ENCODE results near the gene TMEM178B. TPM values are rescaled to one million over a fixed set of nuclear protein-coding genes. Genes with fewer than 3 reads are reported as not detected.

The TMEM178B gene
- total and polyA plus RNA-seq, 2 donors (not counting 1 experiment from before 2014, with no cell fraction given): 0.28 to 0.96 TPM

GRCh38 chr7:141268614-141269013 lies 194.8 kb downstream of the TMEM178B start:
- H3K79me2 ChIP-seq (ENCODE audit: control insufficient read depth, insufficient read depth, low read length): no peaks in the 10 kb centered on the region
- CTCF ChIA-PET: no interaction called here
- no peak overlapping the region for H3K4me3 Mint-ChIP-seq
- no peaks in the 10 kb centered on the region for H3K9me3 Mint-ChIP-seq (ENCODE audit: insufficient read depth)
- no peak overlapping the region for H3K9ac ChIP-seq (ENCODE audit: low read length)
- intact Hi-C loops (cut with micrococcal nuclease): no loop called here
- POLR2A ChIA-PET: no interaction called here
- no peak overlapping the region for H3K27ac Mint-ChIP-seq
- H3K9me3 ChIP-seq (ENCODE audit: control extremely low read depth in 1 of 3, control insufficient read depth in 2 of 3, insufficient read depth in 1 of 3, low read length in 2 of 3): no peaks in the 10 kb centered on the region
- no peaks in the 10 kb centered on the region for H3K4me1 Mint-ChIP-seq
- TF ChIP-seq EZH2 (IDR thresholded peaks at IDR 0.05; ENCODE audit: borderline replicate concordance, insufficient read depth, low read depth, low read length, poor library complexity, severe bottlenecking): no peak
- TF ChIP-seq CTCF (IDR thresholded peaks at IDR 0.05): no peak
- ATAC-seq (ENCODE audit: low read depth) (no peak), DNase-seq (no peak)
- no peaks in the 10 kb centered on the region for H4K20me1 ChIP-seq (ENCODE audit: control insufficient read depth, insufficient read depth, low read length, poor library complexity, severe bottlenecking)
- no peak overlapping the region for H2AFZ ChIP-seq (ENCODE audit: insufficient read depth, low read depth, low read length, poor library complexity, severe bottlenecking)
- no peak overlapping the region for H3K4me2 ChIP-seq (replicated peaks; ENCODE audit: low read depth, low read length, poor library complexity, severe bottlenecking)
- no peaks in the 10 kb centered on the region for H3K27me3 ChIP-seq (replicated peaks in 1 of 4; ENCODE audit: control extremely low read depth in 1 of 4, control insufficient read depth in 3 of 4, insufficient read depth in 4 of 4, low read length in 3 of 4)
- no peaks in the 10 kb centered on the region for H3K27me3 Mint-ChIP-seq
- no peaks in the 10 kb centered on the region for H3K36me3 ChIP-seq (replicated peaks in 1 of 2; ENCODE audit: control extremely low read depth in 1 of 2, control insufficient read depth in 1 of 2, extremely low read depth in 1 of 2, insufficient read depth in 2 of 2, low read length in 1 of 2)
- WGBS (ENCODE audit: insufficient coverage): 86% methylated on average over 2 of the region's 3 CpGs
- H3K4me1 ChIP-seq (ENCODE audit: control insufficient read depth in 2 of 2, insufficient read depth in 2 of 2, low read length in 2 of 2): no peaks in the 10 kb centered on the region
- no peak overlapping the region for H3K4me3 ChIP-seq (ENCODE audit: control extremely low read depth in 1 of 5, extremely low read depth in 1 of 5, insufficient read depth in 1 of 5, low read depth in 2 of 5, low read length in 4 of 5)
- H3K27ac ChIP-seq (ENCODE audit: low read length in 2 of 2): no peak overlapping the region

GRCh38 chr7:141271451-141271850 lies 197.6 kb downstream of the TMEM178B start:
- H3K9me3 Mint-ChIP-seq (ENCODE audit: insufficient read depth): no peaks in the 10 kb centered on the region
- intact Hi-C loops (cut with micrococcal nuclease): no loop called here

More at GRCh38 chr7:141271451-141271850, 197.6 kb downstream of the TMEM178B start:
- Histone ChIP-seq H3K79me2 (ENCODE audit: control insufficient read depth, insufficient read depth, low read length) (no peaks in the 10 kb centered on the region), H2AFZ (ENCODE audit: insufficient read depth, low read depth, low read length, poor library complexity, severe bottlenecking) (no peak overlapping the region), H3K4me1 (ENCODE audit: control insufficient read depth in 2 of 2, insufficient read depth in 2 of 2, low read length in 2 of 2) (no peaks in the 10 kb centered on the region), H4K20me1 (ENCODE audit: control insufficient read depth, insufficient read depth, low read length, poor library complexity, severe bottlenecking) (no peaks in the 10 kb centered on the region), H3K4me2 (replicated peaks; ENCODE audit: low read depth, low read length, poor library complexity, severe bottlenecking) (no peak overlapping the region), H3K9ac (ENCODE audit: low read length) (no peak overlapping the region), H3K27me3 (replicated peaks in 1 of 4; ENCODE audit: control extremely low read depth in 1 of 4, control insufficient read depth in 3 of 4, insufficient read depth in 4 of 4, low read length in 3 of 4) (no peaks in the 10 kb centered on the region), H3K27ac (ENCODE audit: low read length in 2 of 2) (no peak overlapping the region), H3K9me3 (ENCODE audit: control extremely low read depth in 1 of 3, control insufficient read depth in 2 of 3, insufficient read depth in 1 of 3, low read length in 2 of 3) (no peaks in the 10 kb centered on the region), H3K36me3 (replicated peaks in 1 of 2; ENCODE audit: control extremely low read depth in 1 of 2, control insufficient read depth in 1 of 2, extremely low read depth in 1 of 2, insufficient read depth in 2 of 2, low read length in 1 of 2) (no peaks in the 10 kb centered on the region), H3K4me3 (ENCODE audit: control extremely low read depth in 1 of 5, extremely low read depth in 1 of 5, insufficient read depth in 1 of 5, low read depth in 2 of 5, low read length in 4 of 5) (no peak overlapping the region)
- ChIA-PET POLR2A (no interaction called here), CTCF (no interaction called here)
- Mint-ChIP-seq H3K4me1 (no peaks in the 10 kb centered on the region), H3K27me3 (no peaks in the 10 kb centered on the region), H3K27ac (no peak overlapping the region), H3K4me3 (no peak overlapping the region)
- TF ChIP-seq EZH2 (IDR thresholded peaks at IDR 0.05; ENCODE audit: borderline replicate concordance, insufficient read depth, low read depth, low read length, poor library complexity, severe bottlenecking) (no peak), CTCF (IDR thresholded peaks at IDR 0.05) (no peak)
- WGBS (ENCODE audit: insufficient coverage): 81% methylated on average over 4 of the region's 4 CpGs
- DNase-seq (no peak), ATAC-seq (ENCODE audit: low read depth) (no peak)

Data from B cell (primary cell).